ENCODE data around the gene TMEM169.

TMEM169 gene

DNA sequence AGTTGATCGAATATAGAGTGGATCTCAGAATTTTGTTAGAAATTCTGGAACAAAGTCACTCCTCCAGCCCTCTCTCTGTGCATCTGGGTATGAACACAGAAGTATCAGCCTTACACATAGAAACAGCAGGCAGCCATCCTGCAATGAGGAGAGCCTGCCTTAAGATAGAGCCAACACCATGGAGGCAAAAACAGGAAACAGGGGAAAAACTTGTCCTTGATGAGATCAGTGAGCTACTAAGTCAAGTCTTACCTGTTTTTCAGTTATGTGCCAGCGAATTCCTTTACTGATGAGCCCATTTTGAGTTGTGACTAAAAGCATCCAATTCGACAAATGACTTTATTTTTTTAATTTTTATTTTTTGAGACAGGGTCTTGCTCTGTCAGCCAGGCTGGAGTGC, 41.8 kb upstream of the TMEM169 start:
- Histone ChIP-seq H3K27me3 (ENCODE audit: control insufficient read depth in 3 of 3, insufficient read depth in 3 of 3, low read depth in 1 of 3, low read length in 3 of 3) (no peaks in the 10 kb centered on the region), H2BK12ac (ENCODE audit: low read length) (no peak overlapping the region), H3K14ac (ENCODE audit: low read length) (no peak overlapping the region), H3K27ac (replicated peaks; ENCODE audit: low read length) (no peak overlapping the region), H2BK5ac (ENCODE audit: low read length) (no peak overlapping the region), H3K4me1 (ENCODE audit: control insufficient read depth in 2 of 2, insufficient read depth in 1 of 2, low read depth in 1 of 2, low read length in 2 of 2) (no peaks in the 10 kb centered on the region), H2BK15ac (ENCODE audit: low read length) (no peak overlapping the region), H3K4ac (ENCODE audit: low read length) (no peak overlapping the region), H3K9me3 (replicated peaks in 1 of 2; ENCODE audit: control insufficient read depth in 2 of 2, insufficient read depth in 1 of 2, low read depth in 1 of 2, low read length in 2 of 2) (no peaks in the 10 kb centered on the region), H2AFZ (ENCODE audit: low read length) (no peak overlapping the region), H3K23ac (ENCODE audit: low read depth, low read length, poor library complexity) (no peak overlapping the region), H4K8ac (ENCODE audit: low read depth, low read length) (no peak overlapping the region), H3K18ac (ENCODE audit: low read length) (no peak overlapping the region), H3K79me1 (ENCODE audit: low read depth, low read length) (no peaks in the 10 kb centered on the region), H3K36me3 (replicated peaks in 1 of 2; ENCODE audit: control insufficient read depth in 2 of 2, insufficient read depth in 2 of 2, low read length in 2 of 2) (peaks cover 8 to 67% of the 10 kb centered on the region in 2 donors), H4K91ac (ENCODE audit: low read depth, low read length, poor library complexity) (no peak overlapping the region), H3K4me3 (ENCODE audit: low read length in 2 of 2) (no peak overlapping the region), H3K4me2 (ENCODE audit: insufficient read depth, low read length, poor library complexity, severe bottlenecking) (no peak overlapping the region), H3K9ac (ENCODE audit: low read depth, low read length, poor library complexity) (no peak overlapping the region), H2BK120ac (ENCODE audit: low read depth, low read length) (no peak overlapping the region), H2AK5ac (ENCODE audit: low read depth, low read length) (no peak overlapping the region)
- no CpG with 5 or more reads among the region's 3 CpGs for WGBS, 2 donors (ENCODE audit: extremely low coverage in 2 of 2, insufficient read length in 2 of 2, insufficient replicate concordance in 1 of 2)
- DNase-seq (ENCODE audit: low spot score) = no peak

DNA sequence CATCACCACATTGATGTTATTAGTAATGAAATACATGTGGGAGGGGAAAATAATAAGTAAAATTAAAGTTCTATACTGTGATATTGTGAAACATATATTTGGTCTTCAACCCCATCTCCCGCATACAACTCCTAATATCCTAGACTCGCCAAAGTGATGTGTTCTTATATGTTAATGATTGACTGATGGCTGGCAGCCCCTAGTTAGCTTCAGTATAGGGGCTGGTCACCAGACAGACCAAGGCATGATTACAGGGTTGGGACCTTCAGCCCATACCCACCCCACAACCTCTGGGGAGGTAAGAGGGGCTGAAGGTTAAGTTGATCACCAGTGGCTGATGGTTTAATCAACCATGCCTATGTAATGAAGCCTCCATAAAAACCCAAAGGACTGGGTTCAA, 40.3 kb upstream of the TMEM169 start:
- Histone ChIP-seq H2BK15ac (ENCODE audit: low read length) (no peak overlapping the region), H3K4me1 (ENCODE audit: control insufficient read depth in 2 of 2, insufficient read depth in 1 of 2, low read depth in 1 of 2, low read length in 2 of 2) (no peaks in the 10 kb centered on the region), H3K18ac (ENCODE audit: low read length) (no peak overlapping the region), H3K79me1 (ENCODE audit: low read depth, low read length) (no peaks in the 10 kb centered on the region), H4K91ac (ENCODE audit: low read depth, low read length, poor library complexity) (no peak overlapping the region), H3K36me3 (replicated peaks in 1 of 2; ENCODE audit: control insufficient read depth in 2 of 2, insufficient read depth in 2 of 2, low read length in 2 of 2) (peaks cover 8 to 70% of the 10 kb centered on the region in 2 donors), H2AK5ac (ENCODE audit: low read depth, low read length) (no peak overlapping the region), H2AFZ (ENCODE audit: low read length) (no peak overlapping the region), H3K9me3 (replicated peaks in 1 of 2; ENCODE audit: control insufficient read depth in 2 of 2, insufficient read depth in 1 of 2, low read depth in 1 of 2, low read length in 2 of 2) (no peaks in the 10 kb centered on the region), H3K4ac (ENCODE audit: low read length) (no peak overlapping the region), H2BK12ac (ENCODE audit: low read length) (no peak overlapping the region), H4K8ac (ENCODE audit: low read depth, low read length) (no peak overlapping the region), H3K23ac (ENCODE audit: low read depth, low read length, poor library complexity) (no peak overlapping the region), H3K14ac (ENCODE audit: low read length) (no peak overlapping the region), H3K4me3 (ENCODE audit: low read length in 2 of 2) (no peak overlapping the region), H2BK5ac (ENCODE audit: low read length) (no peak overlapping the region), H3K27me3 (ENCODE audit: control insufficient read depth in 3 of 3, insufficient read depth in 3 of 3, low read depth in 1 of 3, low read length in 3 of 3) (no peaks in the 10 kb centered on the region), H3K9ac (ENCODE audit: low read depth, low read length, poor library complexity) (no peak overlapping the region), H3K4me2 (ENCODE audit: insufficient read depth, low read length, poor library complexity, severe bottlenecking) (no peak overlapping the region), H3K27ac (replicated peaks; ENCODE audit: low read length) (no peak overlapping the region), H2BK120ac (ENCODE audit: low read depth, low read length) (no peak overlapping the region)
- no peak for DNase-seq (ENCODE audit: low spot score)
- WGBS, 2 donors (ENCODE audit: extremely low coverage in 2 of 2, insufficient read length in 2 of 2, insufficient replicate concordance in 1 of 2) = no CpG with 5 or more reads among the region's 2 CpGs

DNA sequence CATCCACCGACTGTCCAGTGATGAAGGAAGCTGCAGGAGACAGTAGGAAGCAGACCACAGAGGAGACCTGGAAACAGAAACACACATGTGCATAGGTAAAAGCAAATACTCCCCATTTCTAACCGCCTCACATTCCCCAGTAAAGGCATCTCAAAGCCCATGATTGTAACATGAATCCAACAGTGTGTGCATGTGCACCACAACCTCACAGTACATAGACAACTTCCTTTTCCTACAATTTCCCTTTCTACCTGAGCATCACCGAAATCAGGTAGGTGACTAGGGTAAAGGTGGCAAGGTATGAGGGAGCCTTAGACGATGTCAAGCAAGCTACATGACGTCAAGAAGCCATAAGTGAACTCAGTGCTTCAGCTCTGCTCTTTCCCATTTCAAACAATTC, 37.8 kb upstream of the TMEM169 start:
- H3K9me3 ChIP-seq (replicated peaks in 1 of 2; ENCODE audit: control insufficient read depth in 2 of 2, insufficient read depth in 1 of 2, low read depth in 1 of 2, low read length in 2 of 2) = no peaks in the 10 kb centered on the region
- no peak overlapping the region for H2BK5ac ChIP-seq (ENCODE audit: low read length)
- no peak overlapping the region for H2BK12ac ChIP-seq (ENCODE audit: low read length)
- H3K4ac ChIP-seq (ENCODE audit: low read length) = no peak overlapping the region
- H2BK120ac ChIP-seq (ENCODE audit: low read depth, low read length) = no peak overlapping the region
- H3K4me1 ChIP-seq (ENCODE audit: control insufficient read depth in 2 of 2, insufficient read depth in 1 of 2, low read depth in 1 of 2, low read length in 2 of 2) = no peaks in the 10 kb centered on the region
- no CpG with 5 or more reads among the region's 5 CpGs for WGBS, 2 donors (ENCODE audit: extremely low coverage in 2 of 2, insufficient read length in 2 of 2, insufficient replicate concordance in 1 of 2)
- H2AFZ ChIP-seq (ENCODE audit: low read length) = no peak overlapping the region
- H3K27me3 ChIP-seq (ENCODE audit: control insufficient read depth in 3 of 3, insufficient read depth in 3 of 3, low read depth in 1 of 3, low read length in 3 of 3) = no peaks in the 10 kb centered on the region
- H4K8ac ChIP-seq (ENCODE audit: low read depth, low read length) = no peak overlapping the region
- H4K91ac ChIP-seq (ENCODE audit: low read depth, low read length, poor library complexity) = no peak overlapping the region
- peaks cover 6 to 64% of the 10 kb centered on the region in 2 donors for H3K36me3 ChIP-seq (replicated peaks in 1 of 2; ENCODE audit: control insufficient read depth in 2 of 2, insufficient read depth in 2 of 2, low read length in 2 of 2)
- no peak overlapping the region for H3K9ac ChIP-seq (ENCODE audit: low read depth, low read length, poor library complexity)
- H3K27ac ChIP-seq (replicated peaks; ENCODE audit: low read length) = no peak overlapping the region
- no peak overlapping the region for H3K14ac ChIP-seq (ENCODE audit: low read length)
- no peak overlapping the region for H2BK15ac ChIP-seq (ENCODE audit: low read length)
- H3K23ac ChIP-seq (ENCODE audit: low read depth, low read length, poor library complexity) = no peak overlapping the region
- no peak for DNase-seq (ENCODE audit: low spot score)
- no peak overlapping the region for H3K4me2 ChIP-seq (ENCODE audit: insufficient read depth, low read length, poor library complexity, severe bottlenecking)
- H2AK5ac ChIP-seq (ENCODE audit: low read depth, low read length) = no peak overlapping the region
- H3K79me1 ChIP-seq (ENCODE audit: low read depth, low read length) = no peaks in the 10 kb centered on the region
- H3K4me3 ChIP-seq (ENCODE audit: low read length in 2 of 2) = no peak overlapping the region
- H3K18ac ChIP-seq (ENCODE audit: low read length) = no peak overlapping the region

DNA sequence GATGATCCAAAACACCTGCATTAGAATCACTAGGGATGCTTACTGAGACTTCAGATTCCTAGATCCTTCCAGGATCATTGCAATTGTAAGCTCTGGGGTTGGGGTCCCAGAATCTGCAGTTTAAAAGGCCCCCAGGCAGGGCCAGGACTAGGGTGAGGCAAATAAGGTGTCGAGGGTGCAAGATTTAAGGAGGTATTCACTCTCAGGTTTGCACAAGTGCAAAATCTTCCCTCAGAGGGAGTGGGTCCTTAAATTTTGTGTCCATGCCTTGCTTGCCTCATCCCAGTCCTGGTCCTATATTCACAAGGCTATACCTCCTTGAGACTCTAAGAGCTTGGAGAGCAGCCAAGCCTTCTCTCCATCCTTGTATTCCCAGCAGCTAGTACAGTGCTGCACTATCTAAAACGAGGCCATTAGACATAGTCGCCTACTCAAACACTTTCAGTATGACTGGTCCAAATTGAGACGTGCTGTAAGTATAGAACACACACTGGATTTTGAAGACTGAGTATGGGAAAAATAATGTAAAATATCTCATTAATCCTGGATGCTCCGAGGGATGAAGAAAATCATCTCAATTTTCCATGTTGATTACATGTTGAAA, 36.7 kb upstream of the TMEM169 start:
- Histone ChIP-seq H3K36me3 (replicated peaks in 1 of 2; ENCODE audit: control insufficient read depth in 2 of 2, insufficient read depth in 2 of 2, low read length in 2 of 2) (peaks cover 4 to 59% of the 10 kb centered on the region in 2 donors), H3K4me2 (ENCODE audit: insufficient read depth, low read length, poor library complexity, severe bottlenecking) (no peak overlapping the region), H3K27ac (replicated peaks; ENCODE audit: low read length) (no peak overlapping the region), H3K9me3 (replicated peaks in 1 of 2; ENCODE audit: control insufficient read depth in 2 of 2, insufficient read depth in 1 of 2, low read depth in 1 of 2, low read length in 2 of 2) (no peaks in the 10 kb centered on the region), H4K91ac (ENCODE audit: low read depth, low read length, poor library complexity) (no peak overlapping the region), H2BK120ac (ENCODE audit: low read depth, low read length) (no peak overlapping the region), H3K4me3 (ENCODE audit: low read length in 2 of 2) (no peak overlapping the region), H4K8ac (ENCODE audit: low read depth, low read length) (no peak overlapping the region), H3K23ac (ENCODE audit: low read depth, low read length, poor library complexity) (no peak overlapping the region), H2AFZ (ENCODE audit: low read length) (no peak overlapping the region), H3K14ac (ENCODE audit: low read length) (no peak overlapping the region), H2BK12ac (ENCODE audit: low read length) (no peak overlapping the region), H3K9ac (ENCODE audit: low read depth, low read length, poor library complexity) (no peak overlapping the region), H3K4ac (ENCODE audit: low read length) (no peak overlapping the region), H3K27me3 (ENCODE audit: control insufficient read depth in 3 of 3, insufficient read depth in 3 of 3, low read depth in 1 of 3, low read length in 3 of 3) (no peaks in the 10 kb centered on the region), H2BK15ac (ENCODE audit: low read length) (no peak overlapping the region), H2BK5ac (ENCODE audit: low read length) (no peak overlapping the region), H3K4me1 (ENCODE audit: control insufficient read depth in 2 of 2, insufficient read depth in 1 of 2, low read depth in 1 of 2, low read length in 2 of 2) (peaks cover 0 to 2% of the 10 kb centered on the region in 2 donors), H2AK5ac (ENCODE audit: low read depth, low read length) (no peak overlapping the region), H3K18ac (ENCODE audit: low read length) (no peak overlapping the region), H3K79me1 (ENCODE audit: low read depth, low read length) (no peaks in the 10 kb centered on the region)
- no CpG with 5 or more reads among the region's 5 CpGs for WGBS, 2 donors (ENCODE audit: extremely low coverage in 2 of 2, insufficient read length in 2 of 2, insufficient replicate concordance in 1 of 2)
- no peak for DNase-seq (ENCODE audit: low spot score)

All from neuronal stem cell (in vitro differentiated cells).